Measurements from ENCODE around the gene C1orf232.

DNA sequence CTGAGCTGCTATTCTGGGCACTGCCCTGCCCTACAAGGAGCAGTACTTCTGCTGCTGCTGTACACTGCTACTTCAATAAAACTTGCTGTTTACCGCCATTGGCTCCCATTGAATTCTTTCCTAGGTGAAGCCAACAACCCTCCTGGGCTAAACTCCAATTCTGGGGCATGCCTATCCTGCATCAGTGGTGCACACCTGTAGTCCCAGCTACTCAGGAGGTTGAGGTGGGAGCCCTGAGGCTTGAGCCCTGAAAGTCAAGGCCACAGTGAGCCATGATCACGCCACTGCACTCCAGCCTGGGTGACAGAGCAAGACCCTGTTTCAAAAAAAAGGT is 36.0 kb downstream of the C1orf232 start:
- TF ChIP-seq ZNF124 (CRISPR knock-in tag; IDR thresholded peaks at IDR 0.05) = no peak
- no peak for TF ChIP-seq SIN3B (IDR thresholded peaks at IDR 0.05; ENCODE audit: low read depth)
